ENCODE measurements around the gene CYSRT1. TPM values are rescaled to one million over a fixed set of nuclear protein-coding genes. Genes with fewer than 3 reads are reported as not detected.

CYSRT1 gene
- polyA plus RNA-seq, 3 donors, result 0.17 TPM; not detected in 2

GRCh38 chr9:137223078-137223970 lies 1.6 kb upstream of the CYSRT1 start:
- peaks cover 0 to 2% (median 0%) of the 10 kb centered on the region in 7 donors for H3K9me3 Mint-ChIP-seq
- peak overlapping the region; percentile 99 for H2AFZ ChIP-seq (ENCODE audit: insufficient read depth, low read depth, low read length, poor library complexity, severe bottlenecking)
- DNase-seq, result peak; percentile 98 to 99 (median 99)

More at GRCh38 chr9:137223078-137223970, 1.6 kb upstream of the CYSRT1 start:
- Histone ChIP-seq H3K4me3 (replicated peaks in 1 of 3; ENCODE audit: low read depth in 2 of 3, low read length in 3 of 3) (peak overlapping the region; percentile 70 to 92 (median 73)), H3K9ac (ENCODE audit: insufficient read depth, low read length, poor library complexity, severe bottlenecking) (peak overlapping the region; percentile 91), H3K27me3 (ENCODE audit: control insufficient read depth in 2 of 2, insufficient read depth in 2 of 2, low read length in 2 of 2) (peaks cover 0 to 22% of the 10 kb centered on the region in 2 donors), H3K27ac (ENCODE audit: low read depth in 1 of 2, low read length in 2 of 2) (peak overlapping the region; percentile 49 to 90), H3K79me2 (ENCODE audit: insufficient read depth, low read length) (no peaks in the 10 kb centered on the region), H4K20me1 (ENCODE audit: insufficient read depth, low read length) (no peaks in the 10 kb centered on the region), H3K9me3 (replicated peaks in 1 of 2; ENCODE audit: control insufficient read depth in 1 of 2, insufficient read depth in 1 of 2, low read length in 2 of 2) (no peaks in the 10 kb centered on the region), H3K4me2 (replicated peaks; ENCODE audit: extremely low read depth, low read length, poor library complexity, severe bottlenecking) (peak overlapping the region; percentile 100), H3K36me3 (replicated peaks in 1 of 2; ENCODE audit: control insufficient read depth in 1 of 2, insufficient read depth in 2 of 2, low read length in 2 of 2) (no peaks in the 10 kb centered on the region), H3K4me1 (ENCODE audit: control insufficient read depth in 1 of 2, insufficient read depth in 2 of 2, low read length in 2 of 2) (peaks cover 33 to 44% of the 10 kb centered on the region in 2 donors)
- intact Hi-C loops (cut with micrococcal nuclease), result loop anchor here (1.0 to 5.0 kb wide), 5 partner anchors 18 to 96 kb away; partner anchors contain the start of genes TPRN (in 2 of the 2), ANAPC2 (in 1 of the 2), NDOR1 (in 1 of the 2) and SSNA1 (in 1 of the 2)
- Mint-ChIP-seq H3K4me3 (peak overlapping the region; percentile 90 to 93), H3K36me3 (no peaks in the 10 kb centered on the region), H3K4me1 (peaks cover 25% of the 10 kb centered on the region), H3K27ac (peak overlapping the region; percentile 68 to 90 (median 82)), H3K27me3 (ENCODE audit: low read depth in 3 of 3) (peaks cover 8 to 33% (median 13%) of the 10 kb centered on the region in 3 donors)
- no peak for TF ChIP-seq CTCF (IDR thresholded peaks at IDR 0.05)
- WGBS (ENCODE audit: insufficient coverage), result under 1% methylated on average over 60 of the region's 63 CpGs
